KMS-11 (cell line): ENCODE results near the gene SLC29A3.

Source experiments
- H2AFZ ChIP-seq: fragments of 200-600 bp; sonication (generic); 2 replicates; pipeline ENCODE4 v1.6.1; 2016; ENCODE audit warnings: antibody characterized with exemption, mixed run types, low read depth
- H3K27ac ChIP-seq: fragments of 200-600 bp; sonication (generic); 2 replicates; pipeline ENCODE4 v1.6.1; 2016; ENCODE audit warnings: mild to moderate bottlenecking, mixed run types
- H3K27me3 ChIP-seq: fragments of 200-600 bp; sonication (generic); 2 replicates; pipeline ENCODE4 v1.6.1; 2017; ENCODE audit warnings: mild to moderate bottlenecking, low read depth, mixed run types, moderate library complexity; ENCODE audit not compliant: insufficient read depth
- H3K36me3 ChIP-seq: fragments of 200-600 bp; sonication (generic); 2 replicates; pipeline ENCODE4 v1.6.1; 2017; ENCODE audit warnings: mild to moderate bottlenecking, mixed run types; ENCODE audit not compliant: insufficient read depth
- H3K4me1 ChIP-seq: fragments of 200-600 bp; sonication (generic); 2 replicates; pipeline ENCODE4 v1.6.1; 2016; ENCODE audit warnings: mild to moderate bottlenecking, low read depth, mixed run types; ENCODE audit not compliant: poor library complexity, severe bottlenecking
- H3K4me2 ChIP-seq: fragments of 200-600 bp; sonication (generic); 2 replicates; pipeline ENCODE4 v1.7.0; 2016; ENCODE audit warnings: mild to moderate bottlenecking, mixed run types
- H3K4me3 ChIP-seq: fragments of 200-600 bp; sonication (generic); IDR thresholded peaks from 2 replicates; pipeline ENCODE4 v1.6.1; 2017; ENCODE audit warnings: low read depth, low read length, mixed read lengths; ENCODE audit not compliant: insufficient read depth
- H3K79me2 ChIP-seq: fragments of 200-600 bp; sonication (generic); 2 replicates; pipeline ENCODE4 v1.6.1; 2016; ENCODE audit warnings: low read depth, mixed run types; ENCODE audit not compliant: insufficient read depth
- H3K9ac ChIP-seq: fragments of 200-600 bp; sonication (generic); 2 replicates; pipeline ENCODE4 v1.6.1; 2016; ENCODE audit warnings: mild to moderate bottlenecking, mixed run types
- H4K20me1 ChIP-seq: fragments of 200-600 bp; sonication (generic); 2 replicates; pipeline ENCODE4 v1.6.1; 2016; ENCODE audit warnings: mild to moderate bottlenecking, mixed run types; ENCODE audit not compliant: insufficient read depth
- CTCF ChIP-seq: fragments of 200-600 bp; sonication (generic); conservative IDR thresholded peaks from 2 replicates; pipeline ENCODE4 v1.6.1; 2017; ENCODE audit warnings: low read depth, mild to moderate bottlenecking, antibody characterized with exemption, low read length, moderate library complexity, mixed read lengths

The SLC29A3 gene

GRCh38 chr10:71312811-71313789, 6.0 kb upstream of the SLC29A3 start:
- no peak overlapping the region for H3K27ac ChIP-seq
- no peak overlapping the region for H3K4me2 ChIP-seq
- no peak overlapping the region for H3K4me3 ChIP-seq
- peaks cover 19% of the 10 kb centered on the region for H3K4me1 ChIP-seq
- H2AFZ ChIP-seq, result no peak overlapping the region
- TF ChIP-seq CTCF, result no peak
- H3K27me3 ChIP-seq, result peaks cover 8% of the 10 kb centered on the region; the same call in 1 of the 2 replicates
- no peaks in the 10 kb centered on the region for H3K36me3 ChIP-seq
- H3K9ac ChIP-seq, result no peak overlapping the region
- H3K79me2 ChIP-seq, result no peaks in the 10 kb centered on the region
- no peaks in the 10 kb centered on the region for H4K20me1 ChIP-seq

- TF ChIP-seq CTCF, result peak; percentile 70
- H3K36me3 ChIP-seq, result no peaks in the 10 kb centered on the region
- peak overlapping the region; percentile 67; the same call in 1 of the 2 replicates for H2AFZ ChIP-seq
- H3K79me2 ChIP-seq, result no peaks in the 10 kb centered on the region
- peaks cover 23% of the 10 kb centered on the region for H3K4me1 ChIP-seq
- H3K27me3 ChIP-seq, result peaks cover 8% of the 10 kb centered on the region; the same call in 1 of the 2 replicates
- H4K20me1 ChIP-seq, result no peaks in the 10 kb centered on the region
- H3K9ac ChIP-seq, result no peak overlapping the region
- peak overlapping the region; percentile 45; the same call in 1 of the 2 replicates for H3K4me2 ChIP-seq
- no peak overlapping the region for H3K27ac ChIP-seq
- H3K4me3 ChIP-seq, result no peak overlapping the region
These were observed 4.9 kb upstream of the SLC29A3 start for GRCh38 chr10:71314028-71314693.

GRCh38 chr10:71314694-71315225, 4.3 kb upstream of the SLC29A3 start:
- peaks cover 25% of the 10 kb centered on the region for H3K4me1 ChIP-seq
- H4K20me1 ChIP-seq, result no peaks in the 10 kb centered on the region
- no peak overlapping the region for H3K27ac ChIP-seq
- no peak for TF ChIP-seq CTCF
- peak overlapping the region; percentile 67; the same call in 1 of the 2 replicates for H2AFZ ChIP-seq
- H3K79me2 ChIP-seq, result no peaks in the 10 kb centered on the region
- H3K36me3 ChIP-seq, result no peaks in the 10 kb centered on the region
- peak overlapping the region; percentile 45; the same call in 1 of the 2 replicates for H3K4me2 ChIP-seq
- H3K9ac ChIP-seq, result no peak overlapping the region
- no peak overlapping the region for H3K4me3 ChIP-seq
- peaks cover 8% of the 10 kb centered on the region; the same call in 1 of the 2 replicates for H3K27me3 ChIP-seq

GRCh38 chr10:71316056-71316785, 2.8 kb upstream of the SLC29A3 start:
- H3K36me3 ChIP-seq, result no peaks in the 10 kb centered on the region
- no peak for TF ChIP-seq CTCF
- peak overlapping the region; percentile 17; the same call in 1 of the 2 replicates for H3K4me2 ChIP-seq
- H3K9ac ChIP-seq, result no peak overlapping the region
- H3K4me1 ChIP-seq, result peaks cover 30% of the 10 kb centered on the region
- no peaks in the 10 kb centered on the region for H4K20me1 ChIP-seq
- peaks cover 8% of the 10 kb centered on the region; the same call in 1 of the 2 replicates for H3K27me3 ChIP-seq
- H3K27ac ChIP-seq, result no peak overlapping the region
- no peaks in the 10 kb centered on the region for H3K79me2 ChIP-seq
- H3K4me3 ChIP-seq, result no peak overlapping the region
- peak overlapping the region; percentile 18; the same call in 1 of the 2 replicates for H2AFZ ChIP-seq
